HL-60 (cell line): ENCODE measurements around the gene HOXB6.

Source experiments
- DNase-seq, 2 experiments: peaks; one replicate each; pipeline ENCODE4 v3.0.0-alpha.2; 2010 to 2020; ENCODE audit warnings: low read depth in 1 of 2, low spot score in 1 of 2
- H3K27ac ChIP-seq: fragments of 250-450 bp; sonication (Bioruptor Pico); replicated peaks from 2 replicates; pipeline ENCODE4 v1.5.1; 2020; ENCODE audit warnings: mild to moderate bottlenecking, moderate library complexity
- H3K27me3 ChIP-seq: fragments of 250-450 bp; sonication (Bioruptor Pico); 2 replicates; pipeline ENCODE4 v1.5.1; 2021; ENCODE audit warnings: mild to moderate bottlenecking, moderate library complexity; ENCODE audit not compliant: insufficient read depth, poor library complexity, severe bottlenecking
- H3K4me3 ChIP-seq: replicated peaks from 2 replicates; pipeline ENCODE4 v1.5.1; 2011; ENCODE audit warnings: mild to moderate bottlenecking, control low read depth, low read length; ENCODE audit not compliant: insufficient read depth
- CTCF ChIP-seq: IDR thresholded peaks from one replicate; pipeline ENCODE4 v1.5.1; 2011; ENCODE audit warnings: low read length, control low read depth, inconsistent platforms; ENCODE audit not compliant: insufficient read depth
- GABPA ChIP-seq: IDR thresholded peaks from 2 replicates; pipeline ENCODE4 v1.6.1; 2012; ENCODE audit warnings: low read depth
- POLR2AphosphoS5 ChIP-seq: IDR thresholded peaks from 2 replicates; pipeline ENCODE4 v1.6.1; 2012; ENCODE audit warnings: low read depth
- REST ChIP-seq: IDR thresholded peaks from 2 replicates; pipeline ENCODE4 v1.6.1; 2012; ENCODE audit warnings: low read depth; ENCODE audit not compliant: insufficient replicate concordance
- SPI1 ChIP-seq: IDR thresholded peaks from 2 replicates; pipeline ENCODE4 v1.6.1; 2012; ENCODE audit warnings: low read depth, mild to moderate bottlenecking, borderline replicate concordance

Gene HOXB6

GRCh38 chr17:48556576-48557401 is 48.0 kb downstream of the HOXB6 start:
- H3K4me3 ChIP-seq: no peak overlapping the region
- H3K27me3 ChIP-seq: peaks cover 42% of the 10 kb centered on the region
- no peak for TF ChIP-seq GABPA
- TF ChIP-seq SPI1: no peak
- no peak for TF ChIP-seq CTCF
- TF ChIP-seq POLR2AphosphoS5: no peak
- no peak for TF ChIP-seq REST
- no peak for DNase-seq
- no peak overlapping the region for H3K27ac ChIP-seq

GRCh38 chr17:48556229-48556575 is 48.6 kb downstream of the HOXB6 start:
- H3K4me3 ChIP-seq: no peak overlapping the region
- DNase-seq: no peak
- H3K27me3 ChIP-seq: peaks cover 39% of the 10 kb centered on the region
- H3K27ac ChIP-seq: no peak overlapping the region
- TF ChIP-seq SPI1: no peak
- no peak for TF ChIP-seq GABPA
- TF ChIP-seq CTCF: no peak
- TF ChIP-seq REST: no peak
- TF ChIP-seq POLR2AphosphoS5: no peak

GRCh38 chr17:48555258-48556228 is 49.2 kb downstream of the HOXB6 start:
- no peak for DNase-seq
- Histone ChIP-seq H3K27ac (no peak overlapping the region), H3K27me3 (peaks cover 39% of the 10 kb centered on the region), H3K4me3 (no peak overlapping the region)
- no peak for TF ChIP-seq REST
- TF ChIP-seq POLR2AphosphoS5: no peak
- TF ChIP-seq CTCF: no peak
- TF ChIP-seq GABPA: no peak
- TF ChIP-seq SPI1: no peak
